Regular cardiac myocyte (primary cell): Measurements from ENCODE around the gene BAHD1. TPM values are rescaled to one million over a fixed set of nuclear protein-coding genes. Genes with fewer than 3 reads are reported as not detected.

ENCODE experiments used
- total RNA-seq: library from RNA; depleted of rRNA; stranded (reverse); fragments of >200 nt; gene quantifications from 2 replicates; pipeline ENCODE4 v1.2.3, GENCODE V29; 2014

The BAHD1 gene
- 3.4 and 5.0 TPM in 2 replicates for total RNA-seq

DNA sequence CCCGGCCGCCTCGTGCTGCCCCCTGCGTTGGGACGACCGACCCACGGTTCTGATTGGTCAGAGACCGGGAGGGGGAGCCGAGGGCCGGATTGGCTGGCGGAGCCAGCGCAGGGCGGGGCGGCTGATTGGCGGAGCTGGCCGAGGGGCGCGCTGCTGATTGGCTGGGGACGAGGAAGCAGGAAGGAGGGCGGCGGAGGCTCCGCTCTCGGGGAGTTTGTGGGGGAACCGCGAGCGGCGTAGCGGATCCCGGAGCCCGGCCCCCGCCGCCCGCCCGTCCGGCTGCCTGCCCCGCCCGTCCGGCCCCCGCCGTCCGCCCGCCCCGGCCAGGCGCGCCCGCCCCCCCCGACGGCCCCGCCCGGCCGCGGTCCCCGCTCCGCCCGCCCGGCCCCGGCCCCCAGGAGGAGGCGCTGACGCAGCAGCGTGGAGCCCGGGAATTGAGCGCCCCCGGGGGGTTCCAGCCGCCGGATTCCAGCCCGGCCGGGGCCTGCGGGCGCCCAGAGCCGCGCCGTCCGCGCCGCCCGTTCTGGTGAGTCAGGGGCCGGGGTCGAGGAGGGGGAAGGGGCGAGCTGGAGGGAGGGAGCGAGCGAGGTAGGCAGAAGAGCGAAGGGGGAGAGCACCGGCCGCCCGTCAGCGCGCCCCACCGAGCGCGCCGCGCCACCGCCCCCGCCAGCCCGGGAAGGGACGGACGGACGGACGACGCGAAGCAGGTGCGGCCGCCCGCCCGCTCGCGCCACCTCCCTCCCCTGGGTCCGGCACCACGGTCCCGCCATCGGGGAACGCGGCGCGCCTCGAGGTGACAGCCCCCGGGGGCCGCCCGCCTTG, at the start of gene BAHD1:
TSS of gene BAHD1 (plus strand) at position 211 of the 822 bp plus-strand sequence. CDS start 17,512 bp downstream, outside the sequence.

DNA sequence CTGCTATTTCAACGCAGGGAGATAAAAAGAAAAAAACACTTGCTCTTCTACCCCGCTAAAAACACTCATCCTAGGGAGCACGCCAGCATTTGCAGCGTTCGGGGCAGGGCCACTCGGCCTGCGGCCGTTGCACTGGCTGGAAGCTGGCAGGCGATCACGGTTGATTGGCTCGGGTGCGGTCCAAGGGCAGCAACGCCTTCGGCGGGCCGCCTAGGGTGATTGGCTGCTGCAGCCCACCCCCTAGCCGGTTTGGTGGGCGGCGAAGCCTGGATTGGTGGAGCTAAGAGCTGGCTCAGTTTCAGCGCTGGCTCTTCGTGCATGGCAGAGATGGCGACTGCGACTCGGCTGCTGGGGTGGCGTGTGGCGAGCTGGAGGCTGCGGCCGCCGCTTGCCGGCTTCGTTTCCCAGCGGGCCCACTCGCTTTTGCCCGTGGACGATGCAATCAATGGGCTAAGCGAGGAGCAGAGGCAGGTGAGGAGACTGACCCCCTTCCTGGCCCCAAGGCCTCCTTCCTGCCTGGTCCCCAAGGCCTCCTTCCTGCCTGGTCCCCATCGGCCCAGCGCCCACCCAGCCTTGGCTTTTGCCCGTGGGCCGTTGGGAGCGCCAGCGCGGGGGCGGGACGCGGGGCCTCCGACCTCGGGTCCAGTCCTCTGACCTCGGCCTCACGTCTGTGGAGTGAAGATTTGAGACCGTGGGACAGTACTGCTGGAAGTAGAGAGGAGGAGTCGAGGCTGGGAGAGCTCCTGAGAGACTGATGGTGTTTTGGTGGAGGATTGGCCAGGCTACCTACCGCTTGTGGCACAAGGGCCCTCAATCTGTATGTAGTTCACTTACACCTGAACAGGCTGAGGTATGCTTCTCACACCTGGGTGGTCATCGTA, 35.0 kb upstream of the BAHD1 start, which contains the start of gene IVD:
TSS of gene IVD (plus strand) at position 295 of the 881 bp plus-strand sequence. CDS start at position 328, 33 bp downstream.

DNA sequence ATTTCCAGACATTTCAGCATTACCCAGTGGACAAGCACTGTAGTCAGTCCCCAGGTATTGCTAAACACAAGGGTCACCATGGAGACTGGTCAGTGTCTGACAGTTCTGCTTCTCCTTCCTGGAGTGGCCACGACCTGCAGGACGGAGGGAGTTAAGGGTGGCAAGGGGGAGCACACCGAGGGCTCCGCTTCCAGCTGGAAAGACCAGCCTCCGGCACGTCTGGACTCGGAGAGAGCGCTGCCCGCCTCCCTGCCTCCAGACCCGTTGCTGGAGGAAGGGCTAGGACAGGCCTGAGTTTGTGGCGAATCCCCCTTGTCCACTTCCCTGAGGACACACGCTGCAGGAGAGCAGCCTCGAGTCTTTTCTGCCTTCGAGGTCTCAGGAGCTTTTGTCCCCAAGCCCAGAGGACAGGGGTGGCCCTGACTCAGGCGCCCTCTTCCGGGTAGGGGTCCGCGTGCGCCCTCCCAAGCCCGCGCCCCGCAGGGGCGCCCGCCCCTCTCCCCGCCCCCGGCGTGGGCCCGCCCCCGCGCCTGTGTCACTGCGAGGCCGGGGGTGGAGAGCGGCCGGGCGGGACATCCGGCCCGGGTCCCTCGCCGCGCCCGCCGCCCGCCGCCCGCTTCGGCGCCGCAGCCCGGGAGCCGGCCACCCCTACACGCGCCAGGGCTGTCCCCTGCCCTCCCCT, 29.8 kb downstream of the BAHD1 start, which contains the start of gene CHST14:
TSS of gene CHST14 (plus strand) at position 562 of the 682 bp plus-strand sequence. CDS start 230 bp downstream, outside the sequence.

Other genes starting within 250 kb of the BAHD1 start
- gene PAK6, start 201.9 kb upstream of the BAHD1 start, total RNA-seq: 0.56 TPM in 1 of 2 replicates, not detected in the other
- gene ANKRD63, start 157.9 kb upstream of the BAHD1 start, total RNA-seq: not detected in 2 replicates
- gene PLCB2, start 133.0 kb upstream of the BAHD1 start, total RNA-seq: under 0.01 and 0.38 TPM in 2 replicates
- 37.8 and 39.5 TPM in 2 replicates for gene INAFM2, start 117.3 kb upstream of the BAHD1 start, total RNA-seq
- gene CCDC9B, start 100.0 kb upstream of the BAHD1 start, total RNA-seq: 16.9 and 18.0 TPM in 2 replicates
- gene PHGR1, start 89.9 kb upstream of the BAHD1 start, total RNA-seq: not detected in 2 replicates
- under 0.01 and 0.19 TPM in 2 replicates for gene DISP2, start 82.7 kb upstream of the BAHD1 start, total RNA-seq
- 65.1 and 89.1 TPM in 2 replicates for gene KNSTRN, start 58.2 kb upstream of the BAHD1 start, total RNA-seq
- 41.7 and 59.4 TPM in 2 replicates for gene IVD, start 35.2 kb upstream of the BAHD1 start, total RNA-seq
- 7.6 and 10.9 TPM in 2 replicates for gene CHST14, start 30.0 kb downstream of the BAHD1 start, total RNA-seq
- gene CCDC32, start 124.1 kb downstream of the BAHD1 start, total RNA-seq: 21.7 and 23.7 TPM in 2 replicates
- 9.3 and 15.9 TPM in 2 replicates for gene RPUSD2, start 128.3 kb downstream of the BAHD1 start, total RNA-seq
- gene KNL1, start 153.3 kb downstream of the BAHD1 start, total RNA-seq: 2.5 and 24.7 TPM in 2 replicates